ENCODE data around the gene ZNF689.

ZNF689 gene

GRCh38 chr16:30622455-30623032 is 12.4 kb upstream of the ZNF689 start:
- TF ChIP-seq CTCF (IDR thresholded peaks at IDR 0.05; ENCODE audit: low read length), result no peak
- TF ChIP-seq EZH2phosphoT487 (IDR thresholded peaks at IDR 0.05; ENCODE audit: low read length), result no peak
- TF ChIP-seq EZH2 (optimal IDR thresholded peaks at IDR 0.05; ENCODE audit: low read depth, low read length), result no peak
- Histone ChIP-seq H2AFZ (ENCODE audit: low read length) (no peak overlapping the region), H3K36me3 (replicated peaks; ENCODE audit: insufficient read depth, low read length) (no peaks in the 10 kb centered on the region), H3K27ac (ENCODE audit: low read length) (no peak overlapping the region), H3K27me3 (replicated peaks; ENCODE audit: insufficient read depth, low read length) (no peaks in the 10 kb centered on the region), H3K9me2 (replicated peaks; ENCODE audit: insufficient read depth, low read length) (no peaks in the 10 kb centered on the region), H3K9me3 (replicated peaks; ENCODE audit: insufficient read depth, low read length) (no peaks in the 10 kb centered on the region), H3F3A (ENCODE audit: insufficient read depth, low read length) (no peaks in the 10 kb centered on the region), H3K9ac (ENCODE audit: low read length) (no peak overlapping the region), H3K79me2 (ENCODE audit: low read length) (no peaks in the 10 kb centered on the region), H3K4me2 (ENCODE audit: low read depth, low read length) (no peak overlapping the region), H3K4me3 (ENCODE audit: low read length) (no peak overlapping the region), H3K4me1 (ENCODE audit: low read length) (no peaks in the 10 kb centered on the region), H4K20me1 (ENCODE audit: insufficient read depth, low read length) (no peaks in the 10 kb centered on the region)
- no peak for DNase-seq

- Histone ChIP-seq H2AFZ (ENCODE audit: low read length) (no peak overlapping the region), H3K4me3 (ENCODE audit: low read length) (no peak overlapping the region), H3K36me3 (replicated peaks; ENCODE audit: insufficient read depth, low read length) (no peaks in the 10 kb centered on the region), H4K20me1 (ENCODE audit: insufficient read depth, low read length) (no peaks in the 10 kb centered on the region), H3K9me2 (replicated peaks; ENCODE audit: insufficient read depth, low read length) (no peaks in the 10 kb centered on the region), H3K4me1 (ENCODE audit: low read length) (no peaks in the 10 kb centered on the region), H3K27me3 (replicated peaks; ENCODE audit: insufficient read depth, low read length) (no peaks in the 10 kb centered on the region), H3F3A (ENCODE audit: insufficient read depth, low read length) (no peaks in the 10 kb centered on the region), H3K4me2 (ENCODE audit: low read depth, low read length) (no peak overlapping the region), H3K9ac (ENCODE audit: low read length) (no peak overlapping the region), H3K9me3 (replicated peaks; ENCODE audit: insufficient read depth, low read length) (no peaks in the 10 kb centered on the region), H3K27ac (ENCODE audit: low read length) (no peak overlapping the region), H3K79me2 (ENCODE audit: low read length) (no peaks in the 10 kb centered on the region)
- TF ChIP-seq EZH2 (optimal IDR thresholded peaks at IDR 0.05; ENCODE audit: low read depth, low read length), result no peak
- no peak for TF ChIP-seq EZH2phosphoT487 (IDR thresholded peaks at IDR 0.05; ENCODE audit: low read length)
- TF ChIP-seq CTCF (IDR thresholded peaks at IDR 0.05; ENCODE audit: low read length), result no peak
- DNase-seq, result no peak
Observed at GRCh38 chr16:30621765-30622164, 11.6 kb upstream of the ZNF689 start.

- Histone ChIP-seq H3K27ac (ENCODE audit: low read length) (no peak overlapping the region), H4K20me1 (ENCODE audit: insufficient read depth, low read length) (no peaks in the 10 kb centered on the region), H3K4me3 (ENCODE audit: low read length) (no peak overlapping the region), H3K36me3 (replicated peaks; ENCODE audit: insufficient read depth, low read length) (no peaks in the 10 kb centered on the region), H3K79me2 (ENCODE audit: low read length) (no peaks in the 10 kb centered on the region), H2AFZ (ENCODE audit: low read length) (no peak overlapping the region), H3F3A (ENCODE audit: insufficient read depth, low read length) (no peaks in the 10 kb centered on the region), H3K9me2 (replicated peaks; ENCODE audit: insufficient read depth, low read length) (no peaks in the 10 kb centered on the region), H3K27me3 (replicated peaks; ENCODE audit: insufficient read depth, low read length) (no peaks in the 10 kb centered on the region), H3K9ac (ENCODE audit: low read length) (no peak overlapping the region), H3K4me1 (ENCODE audit: low read length) (no peaks in the 10 kb centered on the region), H3K9me3 (replicated peaks; ENCODE audit: insufficient read depth, low read length) (no peaks in the 10 kb centered on the region), H3K4me2 (ENCODE audit: low read depth, low read length) (no peak overlapping the region)
- TF ChIP-seq EZH2phosphoT487 (IDR thresholded peaks at IDR 0.05; ENCODE audit: low read length) (no peak), EZH2 (optimal IDR thresholded peaks at IDR 0.05; ENCODE audit: low read depth, low read length) (no peak), CTCF (IDR thresholded peaks at IDR 0.05; ENCODE audit: low read length) (no peak)
- no peak for DNase-seq
Observed at GRCh38 chr16:30620169-30620568, 10.0 kb upstream of the ZNF689 start.
